Stimulated activated CD8-positive, alpha-beta memory T cell treated with anti-CD3 and anti-CD28 coated beads, Interleukin-2, amount 100 ng/mL, for 1 hour (primary cell): ENCODE results near the gene ACOXL.

Source experiments
- DNase-seq, 2 donors: peaks; one replicate each; pipeline ENCODE4 v3.0.0-alpha.2; 2020; ENCODE audit warnings: low read depth in 2 of 2

Gene ACOXL

GRCh38 chr2:111162718-111163331 is 430.5 kb downstream of the ACOXL start:
- DNase-seq: no peak

GRCh38 chr2:111164078-111164477 is 431.7 kb downstream of the ACOXL start:
- no peak for DNase-seq

- DNase-seq: no peak
These were observed 432.7 kb downstream of the ACOXL start for GRCh38 chr2:111165084-111165483.

- DNase-seq: no peak
These were observed 433.7 kb downstream of the ACOXL start for GRCh38 chr2:111166115-111166514.

- DNase-seq: no peak
These were observed 434.9 kb downstream of the ACOXL start for GRCh38 chr2:111167076-111167862.

GRCh38 chr2:111167863-111168162 is 435.4 kb downstream of the ACOXL start:
- no peak for DNase-seq
